Measurements from ENCODE around the gene NRSN1. TPM values are rescaled to one million over a fixed set of nuclear protein-coding genes. Genes with fewer than 3 reads are reported as not detected.

The NRSN1 gene
- total RNA-seq, 1 experiment from 2014 or later, result not detected

- Histone ChIP-seq H4K91ac (ENCODE audit: insufficient read length, low read depth, low read length) (no peak overlapping the region), H2BK15ac (ENCODE audit: low read depth, low read length) (no peak overlapping the region), H2BK20ac (ENCODE audit: low read depth, low read length, poor library complexity, severe bottlenecking) (no peak overlapping the region), H3K4me1 (ENCODE audit: insufficient read depth, low read length) (no peaks in the 10 kb centered on the region; the same call in 1 of the 2 replicates), H3K56ac (ENCODE audit: insufficient read length, low read depth, low read length) (no peak overlapping the region), H2AK5ac (ENCODE audit: insufficient read length, low read length) (no peak overlapping the region), H3K23me2 (ENCODE audit: insufficient read length, low read depth, low read length, poor library complexity, severe bottlenecking) (no peaks in the 10 kb centered on the region), H3K79me1 (ENCODE audit: insufficient read depth, low read depth, low read length, poor library complexity, severe bottlenecking) (no peaks in the 10 kb centered on the region), H3T11ph (ENCODE audit: low read length) (no peak overlapping the region), H3K27me3 (ENCODE audit: insufficient read depth, low read length) (no peaks in the 10 kb centered on the region), H4K5ac (ENCODE audit: insufficient read length, low read depth, low read length) (no peak overlapping the region), H3K9ac (ENCODE audit: extremely low read depth, insufficient read length, low read length) (no peak overlapping the region), H3K79me2 (ENCODE audit: insufficient read depth, low read length) (no peaks in the 10 kb centered on the region), H2BK120ac (ENCODE audit: low read depth, low read length, poor library complexity, severe bottlenecking) (no peak overlapping the region), H3K4ac (ENCODE audit: low read depth, low read length) (no peak overlapping the region), H3K14ac (ENCODE audit: insufficient read depth, low read length) (no peak overlapping the region), H3K18ac (ENCODE audit: insufficient read length, low read depth, low read length) (no peak overlapping the region), H3K27ac (ENCODE audit: insufficient read length, low read depth, low read length) (no peak overlapping the region), H2BK12ac (ENCODE audit: insufficient read length, low read depth, low read length) (no peak overlapping the region), H4K8ac (replicated peaks; ENCODE audit: insufficient read length, low read depth, low read length) (no peak overlapping the region), H3K4me2 (ENCODE audit: insufficient read depth, insufficient read length, low read length) (no peak overlapping the region), H2AFZ (ENCODE audit: low read length) (no peak overlapping the region), H3K9me3 (ENCODE audit: control insufficient read depth, low read depth, low read length) (no peaks in the 10 kb centered on the region), H2BK5ac (ENCODE audit: insufficient read length, low read length) (no peak overlapping the region), H4K20me1 (ENCODE audit: control insufficient read depth, insufficient read depth, insufficient read length) (no peaks in the 10 kb centered on the region), H3K23ac (ENCODE audit: insufficient read length, low read depth, low read length) (no peak overlapping the region)
- Mint-ChIP-seq H3K4me1 (peaks cover 5 to 10% of the 10 kb centered on the region in 2 experiments; a peak in 2 of 4 replicates), H3K36me3 (ENCODE audit: insufficient read depth in 1 of 3, low read depth in 3 of 3) (no peaks in the 10 kb centered on the region), H3K27me3 (ENCODE audit: low read depth) (no peaks in the 10 kb centered on the region), H3K27ac (no peak overlapping the region), H3K4me3 (no peak overlapping the region), H3K9me3 (no peaks in the 10 kb centered on the region)
- TF ChIP-seq CTCF (conservative IDR thresholded peaks at IDR 0.05), result no peak
- DNase-seq, result no peak
- no CpG with 5 or more reads among the region's 1 CpG for WGBS (ENCODE audit: extremely low coverage, insufficient read length, low lambda C conversion rate)
Measured at GRCh38 chr6:24107294-24107693, 18.7 kb upstream of the NRSN1 start.
